H1 (cell line): ENCODE measurements around the gene UVRAG. TPM values are rescaled to one million over a fixed set of nuclear protein-coding genes. Genes with fewer than 3 reads are reported as not detected.

ENCODE experiments used
- CTCF ChIA-PET: fragments of 300-600 bp; sonication (Branson Sonifier 250); formaldehyde crosslinking; loops from one replicate; lab custom pipeline; 2021; ENCODE audit not compliant: partially characterized antibody; lab: Charles Lee
- POLR2A ChIA-PET: fragments of 300-600 bp; sonication (Branson Sonifier 250); formaldehyde crosslinking; loops from one replicate; lab custom pipeline; 2021; ENCODE audit warnings: inconsistent platforms; ENCODE audit not compliant: partially characterized antibody; lab: Charles Lee
- DNase-seq, 2 experiments: peaks; one replicate each; pipeline versions ENCODE4 v3.0.0 to v3.0.0-alpha.2; 2010 to 2022; ENCODE audit warnings: low spot score in 2 of 2, low read depth in 1 of 2, mixed read lengths in 1 of 2
- FAIRE-seq: peaks from 2 replicates; lab custom pipeline; 2011; peaks lifted over from hg19 to GRCh38; lab: Jason Lieb, UNC
- H2AFZ ChIP-seq: 2 replicates; pipeline ENCODE4 v1.8.1; 2012; ENCODE audit warnings: low read length, inconsistent platforms
- H2AK5ac ChIP-seq: 2 replicates; pipeline ENCODE4 v1.6.1; 2013; ENCODE audit warnings: low read depth, low read length
- H2BK120ac ChIP-seq: replicated peaks from 2 replicates; pipeline ENCODE3; 2013; ENCODE audit warnings: low read depth, low read length, inconsistent platforms
- H2BK12ac ChIP-seq: 2 replicates; pipeline ENCODE4 v1.6.1; 2013; ENCODE audit warnings: low read depth, low read length
- H2BK15ac ChIP-seq: 2 replicates; pipeline ENCODE4 v1.6.1; 2013; ENCODE audit warnings: low read length
- H2BK20ac ChIP-seq: 2 replicates; pipeline ENCODE4 v1.6.1; 2013; ENCODE audit warnings: low read length
- H2BK5ac ChIP-seq: 2 replicates; pipeline ENCODE4 v1.6.1; 2013; ENCODE audit warnings: low read depth, low read length
- H3K14ac ChIP-seq: 2 replicates; pipeline ENCODE4 v1.6.1; 2013; ENCODE audit warnings: inconsistent platforms; ENCODE audit not compliant: insufficient read length
- H3K18ac ChIP-seq: 2 replicates; pipeline ENCODE4 v1.6.1; 2013; ENCODE audit warnings: low read length; ENCODE audit errors: extremely low read depth
- H3K23ac ChIP-seq: 2 replicates; pipeline ENCODE4 v1.6.1; 2013; ENCODE audit warnings: inconsistent platforms; ENCODE audit not compliant: insufficient read length
- H3K23me2 ChIP-seq: 2 replicates; pipeline ENCODE4 v1.6.1; 2013; ENCODE audit warnings: low read depth, low read length
- H3K27ac ChIP-seq: 2 replicates; pipeline ENCODE4 v1.6.1; 2011; ENCODE audit warnings: low read depth, low read length, inconsistent platforms
- H3K27me3 ChIP-seq, 4 experiments: replicated peaks in 1 of 4; 1 replicate in 1 of 4; 2 replicates in 3 of 4; pipeline versions ENCODE4 v1.6.1 to v1.8.1; 2011 to 2013; ENCODE audit warnings: low read length in 3 of 4, mild to moderate bottlenecking in 3 of 4, inconsistent platforms in 2 of 4, mixed read lengths in 2 of 4, moderate library complexity in 1 of 4; ENCODE audit not compliant: control insufficient read depth in 3 of 4, insufficient read depth in 3 of 4; ENCODE audit errors: extremely low read depth in 1 of 4
- H3K36me3 ChIP-seq, 4 experiments: 2 replicates each; pipeline versions ENCODE4 v1.6.1 to v1.8.1; 2011 to 2013; ENCODE audit warnings: mild to moderate bottlenecking in 4 of 4, low read length in 3 of 4, moderate library complexity in 2 of 4, control low read depth in 1 of 4, inconsistent platforms in 1 of 4; ENCODE audit not compliant: insufficient read depth in 4 of 4, control insufficient read depth in 2 of 4
- H3K4ac ChIP-seq: replicated peaks from 2 replicates; pipeline ENCODE3; 2013; ENCODE audit warnings: low read length, low read depth, mixed read lengths, inconsistent platforms; ENCODE audit not compliant: insufficient read length
- H3K4me1 ChIP-seq, 4 experiments: replicated peaks in 1 of 4; 1 replicate in 1 of 4; 2 replicates in 3 of 4; pipeline versions ENCODE4 v1.6.1 to v1.8.1; 2011 to 2013; ENCODE audit warnings: low read length in 3 of 4, inconsistent platforms in 2 of 4, mixed read lengths in 1 of 4; ENCODE audit not compliant: insufficient read depth in 4 of 4, control insufficient read depth in 3 of 4
- H3K4me2 ChIP-seq, 2 experiments: 2 replicates each; pipeline versions ENCODE4 v1.6.1 to v1.8.1; 2011 to 2013; ENCODE audit warnings: low read depth in 2 of 2, low read length in 2 of 2, control low read depth in 1 of 2, inconsistent platforms in 1 of 2, mild to moderate bottlenecking in 1 of 2; ENCODE audit not compliant: insufficient read depth in 1 of 2
- H3K4me3 ChIP-seq, 4 experiments: fragments of 200-600, 300-600 bp in 1 of 4; sonication (generic), shearing (Covaris generic), sonication (Bioruptor Twin) in 1 of 4; 2 replicates each; pipeline versions ENCODE4 v1.5.1 to v1.8.1; 2011 to 2016; ENCODE audit warnings: low read length in 4 of 4, low read depth in 3 of 4, control low read depth in 2 of 4, inconsistent platforms in 2 of 4, mild to moderate bottlenecking in 2 of 4, mixed read lengths in 1 of 4, moderate library complexity in 1 of 4; ENCODE audit not compliant: insufficient read depth in 2 of 4; ENCODE audit errors: extremely low read depth in 1 of 4
- H3K56ac ChIP-seq: replicated peaks from 2 replicates; pipeline ENCODE3; 2013; ENCODE audit warnings: low read depth, mild to moderate bottlenecking, mixed read lengths, low read length, inconsistent platforms; ENCODE audit not compliant: insufficient read length
- H3K79me1 ChIP-seq: 2 replicates; pipeline ENCODE4 v1.6.1; 2013; ENCODE audit warnings: low read depth, low read length, control low read depth
- H3K79me2 ChIP-seq, 2 experiments: 2 replicates each; pipeline versions ENCODE4 v1.6.1 to v1.8.1; 2012 to 2013; ENCODE audit warnings: low read length in 2 of 2, mild to moderate bottlenecking in 2 of 2, inconsistent platforms in 1 of 2; ENCODE audit not compliant: insufficient read depth in 2 of 2, control insufficient read depth in 1 of 2
- H3K9ac ChIP-seq, 4 experiments: replicated peaks in 1 of 4; 1 replicate in 1 of 4; 2 replicates in 3 of 4; pipeline versions ENCODE4 v1.6.1 to v1.8.1; 2011 to 2013; ENCODE audit warnings: low read depth in 3 of 4, low read length in 3 of 4, control low read depth in 2 of 4, mild to moderate bottlenecking in 2 of 4, moderate library complexity in 2 of 4, inconsistent platforms in 1 of 4; ENCODE audit errors: extremely low read depth in 1 of 4
- H3K9me3 ChIP-seq, 2 experiments: 2 replicates each; pipeline versions ENCODE4 v1.6.1 to v1.8.1; 2012 to 2013; ENCODE audit warnings: mild to moderate bottlenecking in 2 of 2, moderate library complexity in 2 of 2, control low read depth in 1 of 2, inconsistent platforms in 1 of 2, low read depth in 1 of 2, low read length in 1 of 2, mixed read lengths in 1 of 2; ENCODE audit not compliant: insufficient read depth in 2 of 2
- H4K20me1 ChIP-seq, 2 experiments: replicated peaks in 1 of 2; 2 replicates each; pipeline versions ENCODE3 to v1.8.1; 2011 to 2013; ENCODE audit warnings: inconsistent platforms in 2 of 2, low read length in 2 of 2, mild to moderate bottlenecking in 1 of 2; ENCODE audit not compliant: insufficient read depth in 2 of 2, control insufficient read depth in 1 of 2
- H4K5ac ChIP-seq: 2 replicates; pipeline ENCODE4 v1.6.1; 2013; ENCODE audit warnings: low read length, low read depth, mixed read lengths, inconsistent platforms; ENCODE audit not compliant: insufficient read length
- H4K8ac ChIP-seq: 2 replicates; pipeline ENCODE4 v1.8.0; 2013; ENCODE audit warnings: mild to moderate bottlenecking, moderate library complexity, low read length, inconsistent platforms; ENCODE audit not compliant: insufficient read depth; ENCODE audit errors: extremely low read depth
- H4K91ac ChIP-seq: replicated peaks from 2 replicates; pipeline ENCODE3; 2013; ENCODE audit warnings: low read length, mixed read lengths, inconsistent platforms; ENCODE audit not compliant: insufficient read length
- SP4 ChIP-seq: IDR thresholded peaks from 2 replicates; pipeline ENCODE4 v1.6.1; 2012; ENCODE audit warnings: low read length, inconsistent platforms
- SRF ChIP-seq: IDR thresholded peaks from 2 replicates; pipeline ENCODE4 v1.6.1; 2011; ENCODE audit warnings: mild to moderate bottlenecking, low read depth, low read length, moderate library complexity
- WGBS, 2 experiments: shearing (Covaris generic) in 1 of 2; methylation state at CpG; one replicate each; pipeline versions ENCODE4 v1.1.6 to v1.1.7; 2013 to 2015; ENCODE audit warnings: low lambda C conversion rate in 2 of 2, mixed read lengths in 2 of 2, inconsistent platforms in 1 of 2, low coverage in 1 of 2, missing lambda C conversion rate in 1 of 2; ENCODE audit not compliant: insufficient replicate concordance in 2 of 2, insufficient coverage in 1 of 2, insufficient read length in 1 of 2; ENCODE audit errors: extremely low coverage in 1 of 2, missing lambda C conversion rate in 1 of 2; 5-methylcytosine and 5-hydroxymethylcytosine counted together
- polyA plus RNA-seq, 7 experiments: library from polyadenylated mRNA; depleted of rRNA in 3 of 7; stranded (reverse) in 5 of 7; unstranded in 2 of 7; fragments of >200 nt in 5 of 7; fragments of 200-250 nt in 2 of 7; gene quantifications; 1 replicate in 5 of 7; 2 replicates in 1 of 7; 4 replicates in 1 of 7; pipeline versions ENCODE4 v1.2.1 to v1.2.3, GENCODE V29; 2011 to 2013; ENCODE audit warnings: missing spikeins in 2 of 7, mixed read lengths in 2 of 7
- total RNA-seq: library from RNA; stranded (reverse); fragmentation: NEBNext Ultra II Directional; extraction: Animal tissue kit (Norgen Biotek cat#: 25700); gene quantifications from 2 replicates; pipeline ENCODE4 v1.2.1, GENCODE V29; 2021
- TF ChIP-seq, protein P1 (sequence below): IDR thresholded peaks from 2 replicates; pipeline ENCODE4 v1.6.1; 2011; ENCODE audit warnings: low read length, improper control_type of control experiment

Gene UVRAG
- total and polyA plus RNA-seq, 2 of the 8 experiments (the other 6 are each of a cell fraction or from before 2014, with no cell fraction given) = 5.5 to 14.7 TPM

DNA sequence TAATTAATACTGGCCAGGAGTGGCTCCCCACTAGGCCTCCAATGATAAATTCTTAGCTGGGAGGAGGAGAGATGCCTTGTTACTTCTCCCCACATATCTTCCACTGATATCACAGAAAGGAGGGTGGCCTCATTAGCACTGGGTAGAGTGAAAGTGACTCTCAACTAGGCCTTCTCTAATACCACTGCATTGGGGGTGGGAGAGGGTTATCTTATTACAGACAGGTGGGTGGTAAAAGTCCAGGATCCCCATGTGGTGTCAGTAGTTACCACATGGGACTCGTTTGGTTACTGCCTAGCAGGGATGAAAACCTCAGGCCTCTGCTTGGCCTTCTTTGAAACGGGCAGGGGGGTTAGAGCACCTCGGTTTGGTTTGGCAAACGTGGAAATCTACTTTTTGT is 167.3 kb downstream of the UVRAG start:
- no peak overlapping the region for H2BK12ac ChIP-seq
- no peak overlapping the region for H4K8ac ChIP-seq
- no peak overlapping the region; the same call in 1 of the 2 replicates for H2AK5ac ChIP-seq
- H3K56ac ChIP-seq = no peak overlapping the region
- peaks cover 0 to 24% of the 10 kb centered on the region in 2 experiments; a peak in 3 of 4 replicates for H3K79me2 ChIP-seq
- no peak overlapping the region for H2BK15ac ChIP-seq
- peak overlapping the region in 2 of 4 experiments; percentile 12 to 35; a peak in 2 of 8 replicates for H3K4me3 ChIP-seq
- FAIRE-seq (no peak), DNase-seq (no peak)
- no peak overlapping the region; the same call in 1 of the 2 replicates for H3K18ac ChIP-seq
- no peaks in the 10 kb centered on the region for H3K79me1 ChIP-seq
- no peak overlapping the region for H2AFZ ChIP-seq
- H3K9ac ChIP-seq = no peak overlapping the region
- POLR2A ChIA-PET = no interaction called here
- no peak overlapping the region for H2BK20ac ChIP-seq
- no peak overlapping the region for H4K91ac ChIP-seq
- H2BK5ac ChIP-seq = no peak overlapping the region
- no peak overlapping the region for H3K4ac ChIP-seq
- peaks cover 0 to 4% of the 10 kb centered on the region in 2 experiments; a peak in 1 of 4 replicates for H3K9me3 ChIP-seq
- no peak overlapping the region for H4K5ac ChIP-seq
- WGBS, 2 experiments = 78% methylated on average over 4 of the region's 4 CpGs; no CpG with 5 or more reads in 1 of the 2 experiments
- peaks cover 0 to 4% (median 0%) of the 10 kb centered on the region in 4 experiments; a peak in 2 of 7 replicates for H3K4me1 ChIP-seq
- H4K20me1 ChIP-seq = no peaks in the 10 kb centered on the region
- no peak overlapping the region for H3K27ac ChIP-seq
- H3K4me2 ChIP-seq = peak overlapping the region; percentile 47 to 90; a peak in 3 of 4 replicates
- H3K14ac ChIP-seq = no peak overlapping the region
- no peaks in the 10 kb centered on the region for H3K23me2 ChIP-seq
- peaks cover 0 to 16% (median 3%) of the 10 kb centered on the region in 4 experiments; a peak in 3 of 8 replicates for H3K36me3 ChIP-seq
- no peak overlapping the region for H3K23ac ChIP-seq
- CTCF ChIA-PET = interaction anchor here (0.8 kb wide), 1 partner anchor 474 kb away, joined by 3 read pairs; no protein-coding TSS in a partner anchor
- H2BK120ac ChIP-seq = no peak overlapping the region
- H3K27me3 ChIP-seq = peaks cover 0 to 1% (median 0%) of the 10 kb centered on the region in 4 experiments; a peak in 1 of 7 replicates
- TF ChIP-seq, protein P1, sequence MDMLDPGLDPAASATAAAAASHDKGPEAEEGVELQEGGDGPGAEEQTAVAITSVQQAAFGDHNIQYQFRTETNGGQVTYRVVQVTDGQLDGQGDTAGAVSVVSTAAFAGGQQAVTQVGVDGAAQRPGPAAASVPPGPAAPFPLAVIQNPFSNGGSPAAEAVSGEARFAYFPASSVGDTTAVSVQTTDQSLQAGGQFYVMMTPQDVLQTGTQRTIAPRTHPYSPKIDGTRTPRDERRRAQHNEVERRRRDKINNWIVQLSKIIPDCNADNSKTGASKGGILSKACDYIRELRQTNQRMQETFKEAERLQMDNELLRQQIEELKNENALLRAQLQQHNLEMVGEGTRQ = no peak
- no peak for TF ChIP-seq SP4
- no peak for TF ChIP-seq SRF
